ENCODE data around the gene GNMT. TPM values are rescaled to one million over a fixed set of nuclear protein-coding genes. Genes with fewer than 3 reads are reported as not detected.
A peak's percentile ranks its signal among the peaks of the same experiment; 100 is the strongest.

The GNMT gene
- total RNA-seq, 4 donors from 2014 or later, result 0.76 TPM; not detected in 3

GRCh38 chr6:42916288-42916687 lies 44.3 kb upstream of the GNMT start:
- H3K4me1 ChIP-seq, result peaks cover 3 to 14% (median 6%) of the 10 kb centered on the region in 3 donors
- no peak overlapping the region for H3K4me3 ChIP-seq
- H3K36me3 ChIP-seq, result no peaks in the 10 kb centered on the region
- H3K27ac ChIP-seq, result no peak overlapping the region
- no peak for DNase-seq
- no peaks in the 10 kb centered on the region for H3K9me3 ChIP-seq
- intact Hi-C loops (cut with DNase I), result no loop called here
- no peak for TF ChIP-seq CTCF (IDR thresholded peaks at IDR 0.05)
- no peak for TF ChIP-seq POLR2A (IDR thresholded peaks at IDR 0.05)
- WGBS, 2 donors, result 100% methylated on average over 1 of the region's 1 CpG; no CpG with 5 or more reads in 1 of the 2 donors
- peaks cover 0 to 28% (median 0%) of the 10 kb centered on the region in 4 donors for H3K27me3 ChIP-seq

DNA sequence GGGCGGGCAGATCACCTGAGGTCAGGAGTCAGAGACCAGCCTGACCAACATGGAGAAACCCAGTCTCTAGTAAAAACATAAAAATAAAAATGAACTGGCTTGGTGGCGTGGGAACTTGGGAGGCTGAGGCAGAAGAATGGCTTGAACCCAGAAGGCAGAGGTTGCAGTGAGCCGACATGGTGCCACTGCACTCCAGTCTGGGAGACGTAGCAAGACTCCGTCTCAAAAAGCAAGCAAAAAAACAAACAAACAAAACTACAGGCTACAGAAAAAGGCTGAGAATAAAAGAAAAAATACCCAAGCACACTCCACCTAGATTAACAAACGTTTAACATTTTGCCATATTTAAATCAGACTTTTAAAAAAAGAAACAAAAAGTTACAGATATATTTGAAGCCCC lies 38.8 kb upstream of the GNMT start:
- Histone ChIP-seq H3K4me1 (peaks cover 0 to 6% (median 0%) of the 10 kb centered on the region in 3 donors), H3K27me3 (peaks cover 0 to 19% (median 0%) of the 10 kb centered on the region in 4 donors), H3K36me3 (no peaks in the 10 kb centered on the region), H3K4me3 (no peak overlapping the region), H3K9me3 (no peaks in the 10 kb centered on the region), H3K27ac (no peak overlapping the region)
- 58 to 72% methylated on average over 6 of the region's 6 CpGs for WGBS, 2 donors
- intact Hi-C loops (cut with DNase I), result no loop called here
- no peak for DNase-seq
- TF ChIP-seq CTCF (IDR thresholded peaks at IDR 0.05) (no peak), POLR2A (IDR thresholded peaks at IDR 0.05) (no peak)

- H3K4me3 ChIP-seq, result no peak overlapping the region
- H3K27me3 ChIP-seq, result peaks cover 0 to 19% (median 0%) of the 10 kb centered on the region in 4 donors
- intact Hi-C loops (cut with DNase I), result no loop called here
- H3K4me1 ChIP-seq, result peaks cover 0 to 15% (median 5%) of the 10 kb centered on the region in 3 donors
- WGBS, 2 donors, result 33 to 100% methylated on average over 1 to 2 of the region's 2 CpGs
- no peak for TF ChIP-seq POLR2A (IDR thresholded peaks at IDR 0.05)
- no peak for DNase-seq
- no peak overlapping the region for H3K27ac ChIP-seq
- no peaks in the 10 kb centered on the region for H3K36me3 ChIP-seq
- H3K9me3 ChIP-seq, result no peaks in the 10 kb centered on the region
These were observed 36.9 kb upstream of the GNMT start for GRCh38 chr6:42923666-42924065.

GRCh38 chr6:42925248-42925857 lies 35.2 kb upstream of the GNMT start:
- TF ChIP-seq CTCF (IDR thresholded peaks at IDR 0.05) (no peak), POLR2A (IDR thresholded peaks at IDR 0.05) (no peak)
- Histone ChIP-seq H3K27ac (no peak overlapping the region), H3K27me3 (peaks cover 0 to 19% (median 0%) of the 10 kb centered on the region in 4 donors), H3K4me1 (peaks cover 5 to 20% (median 8%) of the 10 kb centered on the region in 3 donors), H3K36me3 (no peaks in the 10 kb centered on the region), H3K9me3 (no peaks in the 10 kb centered on the region), H3K4me3 (no peak overlapping the region)
- intact Hi-C loops (cut with DNase I), result no loop called here
- DNase-seq, result no peak
- 46 to 60% methylated on average over 2 to 9 of the region's 23 CpGs for WGBS, 2 donors

DNA sequence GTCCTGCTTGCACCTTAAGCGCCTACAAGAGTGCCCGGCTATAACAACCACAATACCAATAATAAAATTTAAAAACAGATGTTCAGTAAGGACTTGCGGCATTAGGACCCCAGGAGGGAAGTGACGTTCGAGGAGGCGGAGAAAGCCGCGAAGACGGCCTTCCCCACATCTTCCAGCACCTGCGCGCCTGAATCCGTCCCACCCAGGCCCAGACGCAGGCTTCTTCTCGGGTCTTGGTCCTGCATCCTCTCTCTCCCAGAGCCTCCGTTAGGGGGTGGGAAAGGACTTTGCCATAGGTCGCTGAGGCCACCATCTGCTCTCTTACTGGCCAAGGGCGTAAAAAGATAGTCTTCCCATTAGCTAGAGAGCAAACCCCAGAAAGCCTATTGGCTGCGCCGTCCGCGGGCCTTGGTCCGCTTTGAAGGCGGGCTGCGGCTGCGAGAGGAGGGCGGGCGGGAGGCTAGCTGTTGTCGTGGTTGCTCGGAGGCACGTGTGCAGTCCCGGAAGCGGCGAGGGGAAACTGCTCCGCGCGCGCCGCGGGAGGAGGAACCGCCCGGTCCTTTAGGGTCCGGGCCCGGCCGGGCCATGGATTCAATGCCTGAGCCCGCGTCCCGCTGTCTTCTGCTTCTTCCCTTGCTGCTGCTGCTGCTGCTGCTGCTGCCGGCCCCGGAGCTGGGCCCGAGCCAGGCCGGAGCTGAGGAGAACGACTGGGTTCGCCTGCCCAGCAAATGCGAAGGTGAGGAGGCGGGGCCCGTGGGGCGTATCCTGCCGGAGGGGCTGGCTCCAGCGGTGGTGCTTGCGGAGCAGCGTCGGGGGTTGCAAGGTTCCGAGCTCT lies 31.4 kb upstream of the GNMT start, which contains the start of gene CNPY3:
CNPY3 (plus strand) TSS at position 495 of the 835 bp plus-strand sequence; CDS start at position 586, 91 bp downstream.
- DNase-seq, result peak; percentile 79
- Histone ChIP-seq H3K4me3 (peak within 1 kb of the TSS; percentile 59 to 91 (median 74)), H3K36me3 (peaks cover 0 to 8% (median 0%) of the 10 kb centered on the region in 3 donors), H3K27ac (peak within 1 kb of the TSS; percentile 88 to 94 (median 92)), H3K4me1 (peaks cover 8 to 58% (median 32%) of the 10 kb centered on the region in 3 donors), H3K9me3 (no peaks in the 10 kb centered on the region), H3K27me3 (peaks cover 0 to 13% (median 0%) of the 10 kb centered on the region in 4 donors)
- 0 to 1% methylated on average over 13 to 16 of the region's 63 CpGs for WGBS, 2 donors
- intact Hi-C loops (cut with DNase I), result no loop called here
- peak in 2 of 4 donors; percentile 59 to 71 for TF ChIP-seq POLR2A (IDR thresholded peaks at IDR 0.05)
- TF ChIP-seq CTCF (IDR thresholded peaks at IDR 0.05), result peak in 1 of 6 experiments; percentile 11

Measured in esophagus squamous epithelium (tissue), 5 donors.